Endothelial cell of umbilical vein (primary cell): ENCODE results near the gene TMEM273. TPM values are rescaled to one million over a fixed set of nuclear protein-coding genes. Genes with fewer than 3 reads are reported as not detected.

Experiments used
- BruUV-seq: library from RNA; stranded (reverse); fragments of 400-500 nt; replicated peaks from 2 replicates; lab custom pipeline; 2021; lab: Mats Ljungman, UMichigan
- CTCF ChIA-PET: fragments of 300-600, 350-600 bp; sonication (Branson Sonifier 250); formaldehyde crosslinking; loops from one replicate; lab custom pipeline; 2021; ENCODE audit warnings: antibody characterized with exemption, inconsistent platforms; lab: Charles Lee
- POLR2A ChIA-PET: fragments of 300-600, 350-600 bp; sonication (Branson Sonifier 250); formaldehyde crosslinking; loops from one replicate; lab custom pipeline; 2021; ENCODE audit warnings: antibody characterized with exemption, inconsistent platforms; lab: Charles Lee
- DNase-seq: peaks from one replicate; pipeline ENCODE4 v3.0.0-alpha.2; 2011; ENCODE audit warnings: low read depth, low spot score
- FAIRE-seq: peaks from 2 replicates; lab custom pipeline; 2011; peaks lifted over from hg19 to GRCh38; lab: Jason Lieb, UNC
- H2AFZ ChIP-seq: 2 replicates; pipeline ENCODE4 v1.6.0; 2012; ENCODE audit warnings: low read depth, low read length, control low read depth, inconsistent platforms
- H3K27ac ChIP-seq: 2 replicates; pipeline ENCODE4 v1.5.1; 2011; ENCODE audit warnings: low read depth, mild to moderate bottlenecking, control low read depth, low read length, moderate library complexity; ENCODE audit not compliant: insufficient read depth
- H3K27me3 ChIP-seq, 2 experiments: 2 replicates each; pipeline versions ENCODE4 v1.6.0 to v1.6.1; 2011; ENCODE audit warnings: low read length in 2 of 2, mixed read lengths in 1 of 2; ENCODE audit not compliant: control insufficient read depth in 2 of 2, insufficient read depth in 2 of 2
- H3K36me3 ChIP-seq, 2 experiments: 2 replicates in 1 of 2; 3 replicates in 1 of 2; pipeline ENCODE4 v1.5.1; 2011; ENCODE audit warnings: low read length in 2 of 2, mild to moderate bottlenecking in 1 of 2, moderate library complexity in 1 of 2; ENCODE audit not compliant: control insufficient read depth in 2 of 2, insufficient read depth in 2 of 2; ENCODE audit errors: extremely low read depth in 1 of 2
- H3K4me1 ChIP-seq: 3 replicates; pipeline ENCODE4 v1.5.1; 2011; ENCODE audit warnings: mild to moderate bottlenecking, low read length; ENCODE audit not compliant: control insufficient read depth, insufficient read depth; ENCODE audit errors: extremely low read depth
- H3K4me2 ChIP-seq: 2 replicates; pipeline ENCODE4 v1.6.1; 2011; ENCODE audit warnings: low read length, control low read depth, mixed read lengths; ENCODE audit not compliant: insufficient read depth
- H3K4me3 ChIP-seq, 3 experiments: fragments of 200-600 bp in 1 of 3; sonication (generic), shearing (Covaris generic) in 1 of 3; replicated peaks in 1 of 3; 2 replicates each; pipeline ENCODE4 v1.5.1; 2011 to 2016; ENCODE audit warnings: control low read depth in 3 of 3, low read length in 3 of 3, mild to moderate bottlenecking in 2 of 3, inconsistent platforms in 1 of 3, low read depth in 1 of 3, moderate library complexity in 1 of 3; ENCODE audit not compliant: insufficient read depth in 1 of 3
- H3K79me2 ChIP-seq: 2 replicates; pipeline ENCODE4 v1.6.0; 2012; ENCODE audit warnings: low read length, inconsistent platforms; ENCODE audit not compliant: control insufficient read depth, insufficient read depth
- H3K9ac ChIP-seq: replicated peaks from 2 replicates; pipeline ENCODE3; 2011; ENCODE audit warnings: low read length, control low read depth; ENCODE audit not compliant: insufficient read depth; ENCODE audit errors: extremely low read depth
- H3K9me1 ChIP-seq: replicated peaks from 3 replicates; pipeline ENCODE4 v1.6.0; 2011; ENCODE audit warnings: mild to moderate bottlenecking, low read length; ENCODE audit not compliant: control insufficient read depth, insufficient read depth; ENCODE audit errors: extremely low read depth
- H3K9me3 ChIP-seq: replicated peaks from 2 replicates; pipeline ENCODE4 v1.5.1; 2012; ENCODE audit warnings: low read length, inconsistent platforms; ENCODE audit not compliant: control insufficient read depth, insufficient read depth
- H4K20me1 ChIP-seq: replicated peaks from 2 replicates; pipeline ENCODE3; 2011; ENCODE audit warnings: mild to moderate bottlenecking, low read length; ENCODE audit not compliant: control insufficient read depth, insufficient read depth; ENCODE audit errors: extremely low read depth
- CTCF ChIP-seq, 2 donors: IDR thresholded peaks; 1 replicate in 1 of 2; 2 replicates in 1 of 2; pipeline ENCODE4 v1.5.1; 2011; ENCODE audit warnings: low read length in 2 of 2, mild to moderate bottlenecking in 2 of 2, moderate library complexity in 2 of 2, control low read depth in 1 of 2, inconsistent platforms in 1 of 2, low read depth in 1 of 2; ENCODE audit not compliant: insufficient read depth in 1 of 2; ENCODE audit errors: extremely low read depth in 1 of 2
- EZH2 ChIP-seq: IDR thresholded peaks from 2 replicates; pipeline ENCODE4 v1.6.1; 2012; ENCODE audit warnings: borderline replicate concordance, low read depth, mild to moderate bottlenecking, moderate library complexity, low read length, inconsistent platforms; ENCODE audit not compliant: severe bottlenecking
- FOS ChIP-seq: IDR thresholded peaks from 2 replicates; pipeline ENCODE4 v1.6.1; 2011; ENCODE audit warnings: mild to moderate bottlenecking, low read length, moderate library complexity, borderline replicate concordance; ENCODE audit not compliant: insufficient read depth
- GATA2 ChIP-seq: IDR thresholded peaks from 2 replicates; pipeline ENCODE4 v1.7.0; 2011; ENCODE audit warnings: low read depth, mild to moderate bottlenecking, moderate library complexity, mixed read lengths, low read length; ENCODE audit not compliant: insufficient read length, insufficient read depth
- JUN ChIP-seq: IDR thresholded peaks from 2 replicates; pipeline ENCODE4 v1.6.1; 2011; ENCODE audit warnings: borderline replicate concordance, low read depth; ENCODE audit not compliant: insufficient read length, insufficient read depth
- MAX ChIP-seq: IDR thresholded peaks from 2 replicates; pipeline ENCODE4 v1.6.1; 2011; ENCODE audit not compliant: insufficient read depth, insufficient read length
- MYC ChIP-seq: IDR thresholded peaks from one replicate; pipeline ENCODE4 v1.6.1; 2011; ENCODE audit warnings: mild to moderate bottlenecking, low read depth, low read length
- POLR2A ChIP-seq: IDR thresholded peaks from 2 replicates; pipeline ENCODE4 v1.6.1; 2012; ENCODE audit warnings: low read depth, mild to moderate bottlenecking, control low read depth, low read length
- POLR2AphosphoS5 ChIP-seq: IDR thresholded peaks from 2 replicates; pipeline ENCODE4 v1.6.1; 2012; ENCODE audit warnings: low read depth, mild to moderate bottlenecking, control low read depth, low read length, moderate library complexity; ENCODE audit not compliant: insufficient read depth
- dilution Hi-C: fragments of 300-500 bp; cut with MboI; formaldehyde crosslinking; loops from one replicate; pipeline ENCODE4 v1.15.0; 2019; ENCODE audit warnings: low sequenced_read_pairs; ENCODE audit not compliant: extremely low pct_ligation_motif_present
- intact Hi-C: fragments of 100-400 bp; cut with micrococcal nuclease; formaldehyde crosslinking; loops from one replicate; pipeline ENCODE4 v1.10.0; 2022
- polyA plus RNA-seq, 4 experiments: library from polyadenylated mRNA; depleted of rRNA in 3 of 4; stranded (reverse) in 3 of 4; unstranded in 1 of 4; fragments of >200 nt; gene quantifications; 2 replicates each; pipeline versions ENCODE4 v1.2.1 to v1.2.3, GENCODE V29; 2011 to 2012; ENCODE audit warnings: missing spikeins in 1 of 4
- total RNA-seq: library from RNA; stranded (reverse); gene quantifications from 2 replicates; pipeline ENCODE4 v1.2.3, GENCODE V29; 2021

TMEM273 gene
- total and polyA plus RNA-seq, 2 donors (not counting 3 experiments of a cell fraction or from before 2014, with no cell fraction given) = 1.9 to 3.7 TPM

- H3K36me3 ChIP-seq = no peaks in the 10 kb centered on the region
- no peak overlapping the region for H3K9ac ChIP-seq
- H3K4me1 ChIP-seq = no peaks in the 10 kb centered on the region
- BruUV-seq = no TSS peak
- no peaks in the 10 kb centered on the region for H3K9me1 ChIP-seq
- H3K9me3 ChIP-seq = no peaks in the 10 kb centered on the region
- DNase-seq = no peak
- dilution Hi-C loops (no loop called here), intact Hi-C loops (no loop called here)
- TF ChIP-seq GATA2 = no peak
- TF ChIP-seq POLR2A = no peak
- no peak for TF ChIP-seq POLR2AphosphoS5
- TF ChIP-seq CTCF (IDR thresholded peaks at IDR 0.05; ENCODE audit: extremely low read depth in 1 of 2, insufficient read depth in 1 of 2, low read depth in 1 of 2, low read length in 2 of 2) = no peak
- TF ChIP-seq JUN = no peak
- no peak for TF ChIP-seq MAX
- TF ChIP-seq MYC = no peak
- no peak for TF ChIP-seq FOS
- TF ChIP-seq EZH2 = no peak
- H4K20me1 ChIP-seq = no peaks in the 10 kb centered on the region
- no peak overlapping the region for H3K27ac ChIP-seq
- CTCF ChIA-PET = no interaction called here
- no peak overlapping the region for H3K4me3 ChIP-seq
- H2AFZ ChIP-seq = no peak overlapping the region
- POLR2A ChIA-PET = no interaction called here
- H3K4me2 ChIP-seq = no peak overlapping the region
- FAIRE-seq = no peak
- H3K27me3 ChIP-seq = peaks cover 0 to 8% of the 10 kb centered on the region in 2 experiments
- H3K79me2 ChIP-seq = no peaks in the 10 kb centered on the region
Measured at GRCh38 chr10:49136525-49136924, 51.7 kb downstream of the TMEM273 start.
